Prostate gland (tissue), 2 donors: ENCODE measurements around the gene OLFML2B. TPM values are rescaled to one million over a fixed set of nuclear protein-coding genes. Genes with fewer than 3 reads are reported as not detected.

Source experiments
- DNase-seq: peaks from one replicate; pipeline ENCODE4 v3.0.0-alpha.2; 2019; ENCODE audit warnings: low spot score
- H3K27ac ChIP-seq, 2 donors: fragments of 200-600 bp; sonication (generic); 2 replicates each; pipeline ENCODE4 v1.5.1; 2017 to 2019
- H3K27me3 ChIP-seq: fragments of 200-600 bp; sonication (generic); replicated peaks from 2 replicates; pipeline ENCODE4 v1.5.1; 2019; ENCODE audit not compliant: insufficient read depth
- H3K36me3 ChIP-seq, 2 donors: fragments of 200-600 bp; sonication (generic); 1 replicate in 1 of 2; 2 replicates in 1 of 2; pipeline versions ENCODE4 v1.5.1 to v1.8.1; 2017 to 2019
- H3K4me1 ChIP-seq: fragments of 200-600 bp; sonication (generic); replicated peaks from 2 replicates; pipeline ENCODE4 v1.5.1; 2019
- H3K4me3 ChIP-seq, 2 donors: fragments of 200-600 bp; sonication (generic); 2 replicates each; pipeline ENCODE4 v1.5.1; 2017 to 2019
- H3K9me3 ChIP-seq: fragments of 200-600 bp; sonication (generic); 2 replicates; pipeline ENCODE4 v1.5.1; 2017
- POLR2A ChIP-seq: fragments of 450-650 bp; IDR thresholded peaks from one replicate; pipeline ENCODE4 v1.6.1; 2016; ENCODE audit warnings: antibody characterized with exemption, mild to moderate bottlenecking
- POLR2AphosphoS5 ChIP-seq: sonication (generic); formaldehyde crosslinking; IDR thresholded peaks from one replicate; pipeline ENCODE4 v1.6.1; 2017; ENCODE audit warnings: antibody characterized with exemption
- WGBS: methylation state at CpG from one replicate; pipeline ENCODE4 v1.1.5; 2018; 5-methylcytosine and 5-hydroxymethylcytosine counted together
- intact Hi-C: fragments of 100-400 bp; cut with DNase I; formaldehyde crosslinking; loops from one replicate; pipeline ENCODE4 v1.14.2; 2022
- total RNA-seq, 2 donors: library from RNA; depleted of rRNA; stranded (reverse); fragments of >200 nt; gene quantifications; one replicate each; pipeline ENCODE4 v1.1.0, GENCODE V29; 2016
- TF ChIP-seq, protein P1 (sequence below), 4 experiments: fragments of 200-600 bp in 2 of 4; fragments of 450-650 bp in 2 of 4; sonication (generic) in 2 of 4; IDR thresholded peaks; 1 replicate in 3 of 4; 2 replicates in 1 of 4; pipeline ENCODE4 v1.5.1; 2016 to 2019; ENCODE audit warnings: antibody characterized with exemption in 4 of 4, mild to moderate bottlenecking in 2 of 4, moderate library complexity in 2 of 4

OLFML2B gene
- total RNA-seq, 2 donors from 2014 or later, result 3.2 to 29.7 TPM

GRCh38 chr1:161970036-161970435, 53.6 kb downstream of the OLFML2B start:
- no peaks in the 10 kb centered on the region for H3K9me3 ChIP-seq
- 79% methylated on average over 6 of the region's 6 CpGs for WGBS
- H3K36me3 ChIP-seq, result no peaks in the 10 kb centered on the region
- no peak overlapping the region for H3K27ac ChIP-seq
- H3K4me3 ChIP-seq, result no peak overlapping the region
- no peaks in the 10 kb centered on the region for H3K4me1 ChIP-seq
- intact Hi-C loops, result no loop called here
- no peaks in the 10 kb centered on the region for H3K27me3 ChIP-seq
- TF ChIP-seq POLR2AphosphoS5 (no peak), POLR2A (no peak)
- TF ChIP-seq, protein P1, sequence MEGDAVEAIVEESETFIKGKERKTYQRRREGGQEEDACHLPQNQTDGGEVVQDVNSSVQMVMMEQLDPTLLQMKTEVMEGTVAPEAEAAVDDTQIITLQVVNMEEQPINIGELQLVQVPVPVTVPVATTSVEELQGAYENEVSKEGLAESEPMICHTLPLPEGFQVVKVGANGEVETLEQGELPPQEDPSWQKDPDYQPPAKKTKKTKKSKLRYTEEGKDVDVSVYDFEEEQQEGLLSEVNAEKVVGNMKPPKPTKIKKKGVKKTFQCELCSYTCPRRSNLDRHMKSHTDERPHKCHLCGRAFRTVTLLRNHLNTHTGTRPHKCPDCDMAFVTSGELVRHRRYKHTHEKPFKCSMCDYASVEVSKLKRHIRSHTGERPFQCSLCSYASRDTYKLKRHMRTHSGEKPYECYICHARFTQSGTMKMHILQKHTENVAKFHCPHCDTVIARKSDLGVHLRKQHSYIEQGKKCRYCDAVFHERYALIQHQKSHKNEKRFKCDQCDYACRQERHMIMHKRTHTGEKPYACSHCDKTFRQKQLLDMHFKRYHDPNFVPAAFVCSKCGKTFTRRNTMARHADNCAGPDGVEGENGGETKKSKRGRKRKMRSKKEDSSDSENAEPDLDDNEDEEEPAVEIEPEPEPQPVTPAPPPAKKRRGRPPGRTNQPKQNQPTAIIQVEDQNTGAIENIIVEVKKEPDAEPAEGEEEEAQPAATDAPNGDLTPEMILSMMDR (IDR thresholded peaks at IDR 0.05), result no peak
- DNase-seq, result no peak

- H3K4me1 ChIP-seq, result no peaks in the 10 kb centered on the region
- no peaks in the 10 kb centered on the region for H3K9me3 ChIP-seq
- TF ChIP-seq POLR2A (no peak), POLR2AphosphoS5 (no peak)
- TF ChIP-seq, protein P1 (IDR thresholded peaks at IDR 0.05), result no peak
- no peak overlapping the region for H3K27ac ChIP-seq
- no peak for DNase-seq
- intact Hi-C loops, result no loop called here
- WGBS, result 95% methylated on average over 4 of the region's 4 CpGs
- no peaks in the 10 kb centered on the region for H3K36me3 ChIP-seq
- H3K4me3 ChIP-seq, result no peak overlapping the region
- H3K27me3 ChIP-seq, result no peaks in the 10 kb centered on the region
Observed at GRCh38 chr1:161966067-161966466, 57.6 kb downstream of the OLFML2B start.

DNA sequence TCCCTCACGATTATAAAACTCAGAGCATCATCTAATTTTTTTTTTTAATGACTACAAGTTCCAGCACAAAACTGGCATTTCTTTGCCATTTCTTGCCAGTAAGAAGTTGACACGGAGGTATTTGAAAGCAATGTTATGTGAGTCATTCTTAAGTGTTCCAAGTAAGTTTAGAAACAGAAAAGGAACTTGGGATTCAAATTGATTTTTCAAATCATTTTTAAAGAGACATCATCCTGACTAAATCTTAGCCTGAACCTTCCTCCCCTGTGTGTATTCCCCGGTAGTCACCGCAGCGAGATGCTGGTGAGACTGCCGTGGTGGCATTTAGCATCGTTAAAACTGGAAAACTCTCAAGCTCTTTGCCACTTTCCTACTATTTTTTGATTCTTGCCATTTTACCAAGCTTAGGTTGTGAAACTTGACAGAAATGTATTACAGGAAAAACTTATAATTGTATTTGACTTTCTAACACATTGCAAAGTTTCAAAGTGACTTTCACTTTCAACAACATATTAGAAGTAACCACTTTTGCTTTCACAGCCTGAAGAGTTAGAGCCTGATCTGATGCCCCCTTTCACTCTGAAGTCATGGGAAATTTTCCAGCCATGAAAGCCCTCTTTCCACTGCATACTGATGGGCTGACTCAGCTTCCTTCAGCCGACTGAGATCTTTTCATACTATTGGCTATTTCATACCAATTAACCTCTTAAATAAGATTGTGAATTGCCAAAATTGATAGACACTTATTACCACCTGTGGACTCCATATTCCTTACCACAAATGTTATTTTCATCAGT, 61.4 kb downstream of the OLFML2B start:
- DNase-seq, result no peak
- H3K4me3 ChIP-seq, result no peak overlapping the region
- H3K36me3 ChIP-seq, result no peaks in the 10 kb centered on the region
- H3K27ac ChIP-seq, result no peak overlapping the region
- H3K9me3 ChIP-seq, result no peaks in the 10 kb centered on the region
- intact Hi-C loops, result no loop called here
- TF ChIP-seq POLR2A (no peak), POLR2AphosphoS5 (no peak)
- TF ChIP-seq, protein P1 (IDR thresholded peaks at IDR 0.05), result no peak
- WGBS, result 49% methylated on average over 8 of the region's 8 CpGs
- H3K27me3 ChIP-seq, result no peaks in the 10 kb centered on the region
- no peaks in the 10 kb centered on the region for H3K4me1 ChIP-seq

GRCh38 chr1:161958425-161958824, 65.2 kb downstream of the OLFML2B start:
- no peaks in the 10 kb centered on the region for H3K27me3 ChIP-seq
- DNase-seq, result no peak
- H3K4me1 ChIP-seq, result no peaks in the 10 kb centered on the region
- no peak overlapping the region for H3K4me3 ChIP-seq
- no peak overlapping the region for H3K27ac ChIP-seq
- H3K36me3 ChIP-seq, result no peaks in the 10 kb centered on the region
- no peaks in the 10 kb centered on the region for H3K9me3 ChIP-seq
- WGBS, result 69% methylated on average over 7 of the region's 7 CpGs
- intact Hi-C loops, result no loop called here
- TF ChIP-seq POLR2A, result no peak
- TF ChIP-seq POLR2AphosphoS5, result no peak
- TF ChIP-seq, protein P1 (IDR thresholded peaks at IDR 0.05), result no peak

DNA sequence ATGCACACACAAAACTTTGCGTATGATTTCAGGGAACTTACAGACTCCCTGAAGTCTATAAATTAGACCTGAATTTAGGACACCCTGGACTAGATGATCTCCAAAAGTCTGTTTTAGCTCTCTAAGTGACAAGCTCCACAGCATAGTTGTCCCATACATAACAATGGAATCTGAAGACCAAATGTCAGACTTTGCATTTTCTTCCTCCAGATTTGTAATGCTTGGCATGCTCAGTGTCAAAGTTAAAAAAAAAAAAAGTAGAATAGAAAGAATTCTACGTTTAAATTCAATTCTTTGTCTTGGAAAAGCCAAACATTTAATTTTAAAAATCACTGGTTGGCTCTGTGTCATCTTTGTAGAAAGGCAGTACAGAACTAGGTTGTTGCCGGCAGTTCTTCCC, 66.7 kb downstream of the OLFML2B start:
- Histone ChIP-seq H3K27me3 (no peaks in the 10 kb centered on the region), H3K36me3 (no peaks in the 10 kb centered on the region), H3K4me1 (no peaks in the 10 kb centered on the region), H3K9me3 (no peaks in the 10 kb centered on the region), H3K27ac (no peak overlapping the region), H3K4me3 (no peak overlapping the region)
- WGBS, result 82% methylated on average over 3 of the region's 3 CpGs
- intact Hi-C loops, result no loop called here
- TF ChIP-seq, protein P1 (IDR thresholded peaks at IDR 0.05), result no peak
- TF ChIP-seq POLR2AphosphoS5, result no peak
- no peak for TF ChIP-seq POLR2A
- DNase-seq, result no peak
